Ovary (tissue), 9 donors: ENCODE measurements around the gene TMEM233. TPM values are rescaled to one million over a fixed set of nuclear protein-coding genes. Genes with fewer than 3 reads are reported as not detected.

Experiments used
- DNase-seq, 5 donors: peaks; one replicate each; pipeline ENCODE4 v3.0.0-alpha.2; 2019 to 2020
- H3K27ac ChIP-seq, 2 donors: fragments of 200-600 bp; one replicate each; pipeline versions ENCODE4 v1.5.1 to v1.8.0; 2019 to 2022
- H3K27me3 ChIP-seq: fragments of 200-600 bp; one replicate; pipeline ENCODE4 v1.8.0; 2022
- H3K36me3 ChIP-seq: fragments of 200-600 bp; sonication (generic); one replicate; pipeline ENCODE4 v1.5.1; 2019
- H3K4me1 ChIP-seq: one replicate; pipeline ENCODE4 v1.8.1; 2013; ENCODE audit warnings: mild to moderate bottlenecking, moderate library complexity; ENCODE audit not compliant: insufficient read depth
- H3K4me3 ChIP-seq: fragments of 200-600 bp; sonication (generic); one replicate; pipeline ENCODE4 v1.5.1; 2017
- H3K9me3 ChIP-seq, 2 donors: fragments of 200-600 bp in 1 of 2; sonication (generic) in 1 of 2; one replicate each; pipeline versions ENCODE4 v1.5.1 to v1.8.1; 2013 to 2019; ENCODE audit warnings: mild to moderate bottlenecking in 1 of 2, moderate library complexity in 1 of 2
- CTCF ChIP-seq, 3 donors: fragments of 450-650 bp in 2 of 3; fragments of 200-600 bp in 1 of 3; IDR thresholded peaks; one replicate each; pipeline versions ENCODE4 v1.5.1 to v1.8.0; 2016 to 2022; ENCODE audit warnings: antibody characterized with exemption in 3 of 3, mild to moderate bottlenecking in 1 of 3
- EP300 ChIP-seq: sonication (generic); formaldehyde crosslinking; IDR thresholded peaks from one replicate; pipeline ENCODE4 v1.6.1; 2017; ENCODE audit warnings: antibody characterized with exemption
- POLR2A ChIP-seq: fragments of 450-650 bp; IDR thresholded peaks from one replicate; pipeline ENCODE4 v1.6.1; 2017; ENCODE audit warnings: antibody characterized with exemption, mild to moderate bottlenecking, moderate library complexity
- WGBS, 3 donors: extraction: QIAGEN DNeasy Blood & Tissue Kit in 1 of 3; methylation state at CpG; one replicate each; pipeline versions ENCODE4 v1.1.5 to v1.1.7; 2013 to 2017; 5-methylcytosine and 5-hydroxymethylcytosine counted together
- intact Hi-C, 4 donors: fragments of 100-400 bp; cut with DNase I; formaldehyde crosslinking; loops; one replicate each; pipeline versions ENCODE4 v1.11.0 to v1.15.1; 2022 to 2023
- polyA plus RNA-seq, 2 donors: library from polyadenylated mRNA; stranded (reverse); fragments of 200-250 nt in 1 of 2; fragments of 350-450 nt in 1 of 2; fragmentation: Illumina TruSeq in 1 of 2; extraction: RNeasy Lipid Tissue Mini Kit (QIAGEN cat#74804) in 1 of 2; gene quantifications; one replicate each; pipeline ENCODE4 v1.2.3, GENCODE V29; 2013 to 2014
- total RNA-seq, 7 donors: library from RNA; depleted of rRNA in 2 of 7; stranded (reverse); fragments of >200 nt in 2 of 7; fragmentation: NEBNext Ultra II Directional in 3 of 7; extraction: Animal tissue kit (Norgen Biotek cat#: 25700) in 3 of 7; gene quantifications; one replicate each; pipeline versions ENCODE4 v1.1.0 to v1.2.4, GENCODE V29; 2016 to 2023
- donor health status: DM: no; HTN: no; CAD: no; lungs with moderate emphysema.
- donor health status: DM: no; HTN: no; CAD: no.
- donor health status: Bipolar disorder and iron deficiency.
- donor health status: DM: yes; HTN: yes; CAD: no.
- donor health status: DM: no; HTN: no; CAD: no.
- donor health status: DM: yes; HTN: yes; CAD: no.

TMEM233 gene
- total and polyA plus RNA-seq, 9 donors: 0.10 to 1.0 (median 0.48) TPM

- no peak for DNase-seq
- H3K27ac ChIP-seq: no peak overlapping the region
- H3K4me3 ChIP-seq: no peak overlapping the region
- TF ChIP-seq POLR2A (no peak), CTCF (IDR thresholded peaks at IDR 0.05) (no peak), EP300 (no peak)
- 24 to 42% (median 32%) methylated on average over 11 of the region's 11 CpGs for WGBS, 3 donors
- no peaks in the 10 kb centered on the region for H3K27me3 ChIP-seq
- H3K4me1 ChIP-seq: peaks cover 3% of the 10 kb centered on the region
- H3K36me3 ChIP-seq: no peaks in the 10 kb centered on the region
- intact Hi-C loops: no loop called here
- H3K9me3 ChIP-seq: no peaks in the 10 kb centered on the region
Observed at GRCh38 chr12:119669744-119670472, 76.3 kb downstream of the TMEM233 start.

- H3K4me3 ChIP-seq: no peak overlapping the region
- H3K9me3 ChIP-seq: no peaks in the 10 kb centered on the region
- TF ChIP-seq EP300 (no peak), CTCF (IDR thresholded peaks at IDR 0.05) (no peak), POLR2A (no peak)
- no peaks in the 10 kb centered on the region for H3K36me3 ChIP-seq
- intact Hi-C loops: no loop called here
- no peaks in the 10 kb centered on the region for H3K27me3 ChIP-seq
- no peak for DNase-seq
- 88 to 95% (median 89%) methylated on average over 3 of the region's 3 CpGs for WGBS, 3 donors
- peaks cover 3% of the 10 kb centered on the region for H3K4me1 ChIP-seq
- no peak overlapping the region for H3K27ac ChIP-seq
Observed at GRCh38 chr12:119671070-119671469, 77.5 kb downstream of the TMEM233 start.

- TF ChIP-seq CTCF (IDR thresholded peaks at IDR 0.05): no peak
- no peak for TF ChIP-seq POLR2A
- no peak for TF ChIP-seq EP300
- Histone ChIP-seq H3K27me3 (no peaks in the 10 kb centered on the region), H3K9me3 (no peaks in the 10 kb centered on the region), H3K4me3 (no peak overlapping the region), H3K4me1 (peaks cover 3% of the 10 kb centered on the region), H3K36me3 (no peaks in the 10 kb centered on the region), H3K27ac (no peak overlapping the region)
- intact Hi-C loops: no loop called here
- DNase-seq: no peak
- WGBS, 3 donors: 80 to 85% (median 83%) methylated on average over 8 of the region's 8 CpGs
Observed at GRCh38 chr12:119672194-119672593, 78.6 kb downstream of the TMEM233 start.

- Histone ChIP-seq H3K4me3 (no peak overlapping the region), H3K27ac (no peak overlapping the region), H3K9me3 (no peaks in the 10 kb centered on the region), H3K36me3 (no peaks in the 10 kb centered on the region), H3K4me1 (peaks cover 3% of the 10 kb centered on the region), H3K27me3 (no peaks in the 10 kb centered on the region)
- 78 to 82% (median 79%) methylated on average over 7 of the region's 7 CpGs for WGBS, 3 donors
- TF ChIP-seq POLR2A (no peak), EP300 (no peak), CTCF (IDR thresholded peaks at IDR 0.05) (no peak)
- intact Hi-C loops: no loop called here
- no peak for DNase-seq
Observed at GRCh38 chr12:119673634-119674033, 80.1 kb downstream of the TMEM233 start.
